B cell (primary cell): ENCODE data around the gene SLAMF6. TPM values are rescaled to one million over a fixed set of nuclear protein-coding genes. Genes with fewer than 3 reads are reported as not detected.
"Not testable (repeated sequence)": the region's sequence is repeated elsewhere in the genome, so short reads cannot be mapped to it uniquely, and the experiment has no call there.

Source experiments
- ATAC-seq: fragments of 200-7000 bp; cut with Tn5 transposase; one replicate; pipeline ENCODE4 v1.10.0; 2021; ENCODE audit warnings: low read depth, mild to moderate bottlenecking, moderate number of reproducible peaks, moderate library complexity
- CTCF ChIA-PET: fragments of 350-600 bp; sonication (Branson Sonifier 250); formaldehyde crosslinking; loops from one replicate; lab custom pipeline; 2021; ENCODE audit warnings: antibody characterized with exemption, inconsistent platforms; lab: Charles Lee
- POLR2A ChIA-PET: fragments of 350-600 bp; sonication (Branson Sonifier 250); formaldehyde crosslinking; loops from one replicate; lab custom pipeline; 2021; ENCODE audit warnings: antibody characterized with exemption; lab: Charles Lee
- DNase-seq: peaks from one replicate; pipeline ENCODE4 v3.0.0; 2013
- H2AFZ ChIP-seq: 2 replicates; pipeline ENCODE4 v1.6.1; 2012; ENCODE audit warnings: mild to moderate bottlenecking, low read depth, low read length; ENCODE audit not compliant: insufficient read depth, poor library complexity, severe bottlenecking
- H3K27ac ChIP-seq, 2 donors: 1 replicate in 1 of 2; 2 replicates in 1 of 2; pipeline ENCODE4 v1.5.1; 2012 to 2013; ENCODE audit warnings: low read length in 2 of 2, mild to moderate bottlenecking in 2 of 2, moderate library complexity in 1 of 2
- H3K27me3 ChIP-seq, 4 experiments: fragments of 200-600 bp in 1 of 4; sonication (generic) in 1 of 4; replicated peaks in 1 of 4; 1 replicate in 2 of 4; 2 replicates in 2 of 4; pipeline versions ENCODE4 v1.6.1 to v1.7.0; 2013 to 2016; ENCODE audit warnings: low read length in 3 of 4, mild to moderate bottlenecking in 2 of 4, mixed read lengths in 1 of 4, moderate library complexity in 1 of 4; ENCODE audit not compliant: insufficient read depth in 4 of 4, control insufficient read depth in 3 of 4; ENCODE audit errors: control extremely low read depth in 1 of 4
- H3K36me3 ChIP-seq, 2 experiments: replicated peaks in 1 of 2; 1 replicate in 1 of 2; 2 replicates in 1 of 2; pipeline versions ENCODE4 v1.6.1 to v1.7.1; 2013; ENCODE audit warnings: low read length in 1 of 2; ENCODE audit not compliant: insufficient read depth in 2 of 2, control insufficient read depth in 1 of 2; ENCODE audit errors: control extremely low read depth in 1 of 2, extremely low read depth in 1 of 2
- H3K4me1 ChIP-seq, 2 donors: fragments of 200-600 bp in 1 of 2; sonication (generic) in 1 of 2; 1 replicate in 1 of 2; 2 replicates in 1 of 2; pipeline versions ENCODE4 v1.5.1 to v1.6.1; 2013 to 2017; ENCODE audit warnings: low read length in 2 of 2; ENCODE audit not compliant: control insufficient read depth in 2 of 2, insufficient read depth in 2 of 2
- H3K4me2 ChIP-seq: replicated peaks from 2 replicates; pipeline ENCODE3; 2012; ENCODE audit warnings: mild to moderate bottlenecking, low read depth, low read length; ENCODE audit not compliant: poor library complexity, severe bottlenecking
- H3K4me3 ChIP-seq, 5 experiments: fragments of 200-600 bp in 1 of 5; sonication (generic) in 1 of 5; 1 replicate in 3 of 5; 2 replicates in 2 of 5; pipeline versions ENCODE4 v1.5.1 to v1.7.0; 2011 to 2016; ENCODE audit warnings: low read length in 4 of 5, mild to moderate bottlenecking in 4 of 5, low read depth in 2 of 5, control low read depth in 1 of 5, moderate library complexity in 1 of 5; ENCODE audit not compliant: insufficient read depth in 1 of 5; ENCODE audit errors: control extremely low read depth in 1 of 5, extremely low read depth in 1 of 5
- H3K79me2 ChIP-seq: fragments of 200-600 bp; sonication (generic); one replicate; pipeline ENCODE4 v1.6.0; 2016; ENCODE audit warnings: low read length; ENCODE audit not compliant: control insufficient read depth, insufficient read depth
- H3K9ac ChIP-seq: fragments of 200-600 bp; sonication (generic); 2 replicates; pipeline ENCODE4 v1.6.1; 2017; ENCODE audit warnings: mild to moderate bottlenecking, low read length, moderate library complexity
- H3K9me3 ChIP-seq, 3 donors: one replicate each; pipeline versions ENCODE4 v1.6.1 to v1.7.1; 2013; ENCODE audit warnings: low read length in 2 of 3; ENCODE audit not compliant: control insufficient read depth in 2 of 3, insufficient read depth in 1 of 3; ENCODE audit errors: control extremely low read depth in 1 of 3
- H4K20me1 ChIP-seq: 2 replicates; pipeline ENCODE4 v1.6.0; 2012; ENCODE audit warnings: mild to moderate bottlenecking, low read length; ENCODE audit not compliant: insufficient read depth, control insufficient read depth, poor library complexity, severe bottlenecking
- H3K27ac Mint-ChIP-seq: one replicate; pipeline ENCODE4 v1.8.0; 2021; ENCODE audit warnings: mixed read lengths
- H3K27me3 Mint-ChIP-seq: one replicate; pipeline ENCODE4 v1.8.0; 2021; ENCODE audit warnings: mixed read lengths
- H3K4me1 Mint-ChIP-seq: one replicate; pipeline ENCODE4 v1.8.0; 2021; ENCODE audit warnings: mixed read lengths
- H3K4me3 Mint-ChIP-seq: one replicate; pipeline ENCODE4 v1.8.0; 2021; ENCODE audit warnings: mixed read lengths
- H3K9me3 Mint-ChIP-seq: one replicate; pipeline ENCODE4 v1.8.0; 2022; ENCODE audit warnings: mixed read lengths; ENCODE audit not compliant: insufficient read depth
- EZH2 ChIP-seq: IDR thresholded peaks from 2 replicates; pipeline ENCODE4 v1.6.1; 2012; ENCODE audit warnings: borderline replicate concordance, low read depth, mild to moderate bottlenecking, moderate library complexity, low read length; ENCODE audit not compliant: insufficient read depth, poor library complexity, severe bottlenecking
- WGBS: methylation state at CpG from one replicate; pipeline ENCODE4 v1.1.5; 2013; ENCODE audit warnings: missing lambda C conversion rate; ENCODE audit not compliant: insufficient coverage; 5-methylcytosine and 5-hydroxymethylcytosine counted together
- intact Hi-C: fragments of 100-400 bp; cut with micrococcal nuclease; formaldehyde crosslinking; loops from one replicate; pipeline ENCODE4 v1.10.0; 2022
- polyA plus RNA-seq: library from polyadenylated mRNA; depleted of rRNA; stranded (reverse); fragments of >200 nt; gene quantifications from 2 replicates; pipeline ENCODE4 v1.2.3, GENCODE V29; 2012
- total RNA-seq, 2 donors: library from RNA; stranded (reverse); fragments of 120-200 nt in 1 of 2; gene quantifications; 1 replicate in 1 of 2; 2 replicates in 1 of 2; pipeline versions ENCODE4 v1.2.3 to v1.2.4, GENCODE V29; 2013 to 2022
- TF ChIP-seq, protein P1 (sequence below): fragments of 200-600 bp; IDR thresholded peaks from one replicate; pipeline ENCODE4 v1.8.0; 2022; ENCODE audit warnings: antibody characterized with exemption, mild to moderate bottlenecking

Gene SLAMF6
- total and polyA plus RNA-seq, 2 donors (not counting 1 experiment from before 2014, with no cell fraction given), result 64.8 to 79.6 TPM

DNA sequence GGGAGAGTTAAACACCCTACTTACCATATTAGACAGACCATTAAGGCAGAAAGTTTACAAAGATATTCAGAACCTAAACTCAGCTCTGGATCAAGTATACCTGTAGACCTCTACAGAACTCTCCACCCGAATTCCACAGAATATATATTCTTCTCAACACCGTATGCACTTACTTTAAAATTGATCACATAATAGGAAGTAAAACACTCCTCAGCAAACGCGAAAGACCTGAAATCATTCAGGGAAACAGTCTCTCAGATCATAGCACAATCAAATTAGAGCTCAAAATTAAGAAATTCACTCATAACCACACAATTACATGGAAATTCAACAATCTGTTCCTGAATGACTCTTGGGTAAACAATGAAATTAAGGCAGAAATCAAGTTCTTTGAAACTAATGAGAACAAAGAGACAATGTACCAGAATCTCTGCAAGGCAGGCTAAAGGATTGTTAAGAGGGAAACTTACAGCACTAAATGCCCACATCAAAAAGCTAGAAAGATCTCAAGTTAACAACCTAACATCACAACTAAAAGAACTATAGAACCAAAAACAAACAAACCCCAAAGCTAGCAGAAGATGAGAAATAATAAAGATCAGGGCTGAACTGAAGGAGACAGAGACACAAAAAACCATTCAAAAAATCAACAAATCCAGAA, 37.1 kb upstream of the SLAMF6 start:
- H3K9me3 ChIP-seq, result peaks cover 0 to 17% (median 4%) of the 10 kb centered on the region in 3 donors
- H3K4me1 ChIP-seq, result peaks cover 14 to 23% of the 10 kb centered on the region in 2 donors
- H3K9ac ChIP-seq, result no peak overlapping the region
- DNase-seq (no peak), ATAC-seq (no peak)
- no peaks in the 10 kb centered on the region for H3K27me3 ChIP-seq
- peaks cover 2% of the 10 kb centered on the region for H3K9me3 Mint-ChIP-seq
- TF ChIP-seq EZH2, result no peak
- TF ChIP-seq, protein P1, sequence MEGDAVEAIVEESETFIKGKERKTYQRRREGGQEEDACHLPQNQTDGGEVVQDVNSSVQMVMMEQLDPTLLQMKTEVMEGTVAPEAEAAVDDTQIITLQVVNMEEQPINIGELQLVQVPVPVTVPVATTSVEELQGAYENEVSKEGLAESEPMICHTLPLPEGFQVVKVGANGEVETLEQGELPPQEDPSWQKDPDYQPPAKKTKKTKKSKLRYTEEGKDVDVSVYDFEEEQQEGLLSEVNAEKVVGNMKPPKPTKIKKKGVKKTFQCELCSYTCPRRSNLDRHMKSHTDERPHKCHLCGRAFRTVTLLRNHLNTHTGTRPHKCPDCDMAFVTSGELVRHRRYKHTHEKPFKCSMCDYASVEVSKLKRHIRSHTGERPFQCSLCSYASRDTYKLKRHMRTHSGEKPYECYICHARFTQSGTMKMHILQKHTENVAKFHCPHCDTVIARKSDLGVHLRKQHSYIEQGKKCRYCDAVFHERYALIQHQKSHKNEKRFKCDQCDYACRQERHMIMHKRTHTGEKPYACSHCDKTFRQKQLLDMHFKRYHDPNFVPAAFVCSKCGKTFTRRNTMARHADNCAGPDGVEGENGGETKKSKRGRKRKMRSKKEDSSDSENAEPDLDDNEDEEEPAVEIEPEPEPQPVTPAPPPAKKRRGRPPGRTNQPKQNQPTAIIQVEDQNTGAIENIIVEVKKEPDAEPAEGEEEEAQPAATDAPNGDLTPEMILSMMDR, result no peak
- intact Hi-C loops, result no loop called here
- H4K20me1 ChIP-seq, result no peaks in the 10 kb centered on the region
- peaks cover 69% of the 10 kb centered on the region for H3K79me2 ChIP-seq
- H2AFZ ChIP-seq, result no peak overlapping the region
- no peak overlapping the region for H3K4me2 ChIP-seq
- CTCF ChIA-PET, result interaction anchor here (1.0 to 1.7 kb wide), 4 partner anchors 11 to 47 kb away, joined by 3 to 4 read pairs (median 4); no protein-coding TSS in a partner anchor
- H3K4me3 ChIP-seq, result no peak overlapping the region
- H3K4me3 Mint-ChIP-seq, result no peak overlapping the region
- no peaks in the 10 kb centered on the region for H3K27me3 Mint-ChIP-seq
- H3K4me1 Mint-ChIP-seq, result peaks cover 57% of the 10 kb centered on the region
- POLR2A ChIA-PET, result no interaction called here
- H3K36me3 ChIP-seq, result peaks cover 10 to 18% of the 10 kb centered on the region in 2 experiments
- peak overlapping the region; percentile 34 for H3K27ac Mint-ChIP-seq
- WGBS, result 88% methylated on average over 4 of the region's 4 CpGs
- no peak overlapping the region for H3K27ac ChIP-seq

DNA sequence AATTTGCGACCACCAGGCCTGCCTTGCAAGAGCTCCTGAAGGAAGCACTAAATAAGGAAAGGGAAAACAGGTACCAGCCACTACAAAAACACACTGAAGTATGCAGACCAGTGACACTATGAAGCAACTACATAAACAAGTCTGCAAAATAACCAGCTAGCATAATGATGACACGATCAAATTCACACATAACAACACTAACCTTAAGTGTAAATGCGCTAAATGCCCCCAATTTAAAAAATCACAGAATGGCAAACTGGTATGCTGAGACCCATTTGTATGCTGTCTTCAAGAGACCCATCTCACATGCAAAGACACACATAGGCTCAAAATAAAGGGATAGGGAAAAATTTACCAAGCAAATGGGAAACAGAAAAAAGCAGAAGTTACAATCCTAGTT, 36.4 kb upstream of the SLAMF6 start:
- Mint-ChIP-seq H3K27ac (peak overlapping the region; percentile 27), H3K4me3 (peak overlapping the region; percentile 8), H3K4me1 (peaks cover 51% of the 10 kb centered on the region)
- ATAC-seq, intact Hi-C loops, H3K27ac ChIP-seq, H2AFZ ChIP-seq, H3K27me3 Mint-ChIP-seq, H3K4me2 ChIP-seq, H3K9me3 Mint-ChIP-seq, H3K4me3 ChIP-seq, H3K9ac ChIP-seq, DNase-seq, POLR2A ChIA-PET, H4K20me1 ChIP-seq, H3K27me3 ChIP-seq: not testable (repeated sequence)
- Histone ChIP-seq H3K79me2 (peaks cover 69% of the 10 kb centered on the region), H3K36me3 (peaks cover 10 to 12% of the 10 kb centered on the region in 2 experiments), H3K9me3 (peaks cover 0 to 17% (median 4%) of the 10 kb centered on the region in 3 donors), H3K4me1 (peaks cover 14 to 23% of the 10 kb centered on the region in 2 donors)
- WGBS, result 100% methylated on average over 2 of the region's 3 CpGs
- CTCF ChIA-PET, result interaction anchor here (1.0 to 1.7 kb wide), 4 partner anchors 14 to 47 kb away, joined by 3 to 5 read pairs (median 3); no protein-coding TSS in a partner anchor
